GM12872 (cell line): Measurements from ENCODE around the gene DNAJC22.

ENCODE experiments used
- TF ChIP-seq, protein P1 (sequence below): IDR thresholded peaks from 3 replicates; pipeline ENCODE4 v1.5.1; 2011; ENCODE audit warnings: low read depth, mild to moderate bottlenecking, low read length, moderate library complexity; ENCODE audit not compliant: insufficient read depth

Gene DNAJC22

DNA sequence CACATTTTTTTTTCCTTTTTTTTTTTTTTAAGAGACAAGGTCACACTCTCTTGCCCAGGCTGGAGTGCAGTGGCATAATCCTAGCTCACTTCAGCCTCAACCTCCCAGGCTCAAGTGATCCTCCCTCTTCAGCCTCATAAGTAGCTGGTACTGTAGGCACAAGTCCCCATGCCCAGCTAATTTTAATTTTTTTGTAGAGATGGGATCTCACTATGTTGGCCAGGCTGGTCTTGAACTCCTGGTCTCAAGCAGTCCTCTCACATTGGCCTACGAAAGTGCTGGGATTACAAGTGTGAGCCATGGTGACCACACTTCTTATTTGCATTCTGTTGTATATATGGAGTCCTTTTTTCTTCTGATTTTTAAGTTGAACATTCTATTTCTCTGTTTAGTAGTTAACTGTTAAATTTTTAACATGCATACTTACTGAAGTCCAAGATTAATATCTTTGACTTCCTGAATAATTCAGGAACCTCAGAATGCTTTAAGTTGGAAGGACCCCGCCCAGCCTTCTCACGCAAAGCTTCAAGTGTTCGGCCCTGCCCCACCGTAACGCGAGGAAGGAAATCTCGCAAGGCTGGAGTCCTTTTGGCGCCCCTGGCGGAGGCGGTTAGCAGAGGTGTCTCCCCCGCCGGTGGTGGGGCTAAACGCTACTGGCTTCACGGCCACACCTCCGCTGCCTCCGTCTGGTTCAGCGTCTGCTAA lies 42.1 kb downstream of the DNAJC22 start:
- TF ChIP-seq, protein P1, sequence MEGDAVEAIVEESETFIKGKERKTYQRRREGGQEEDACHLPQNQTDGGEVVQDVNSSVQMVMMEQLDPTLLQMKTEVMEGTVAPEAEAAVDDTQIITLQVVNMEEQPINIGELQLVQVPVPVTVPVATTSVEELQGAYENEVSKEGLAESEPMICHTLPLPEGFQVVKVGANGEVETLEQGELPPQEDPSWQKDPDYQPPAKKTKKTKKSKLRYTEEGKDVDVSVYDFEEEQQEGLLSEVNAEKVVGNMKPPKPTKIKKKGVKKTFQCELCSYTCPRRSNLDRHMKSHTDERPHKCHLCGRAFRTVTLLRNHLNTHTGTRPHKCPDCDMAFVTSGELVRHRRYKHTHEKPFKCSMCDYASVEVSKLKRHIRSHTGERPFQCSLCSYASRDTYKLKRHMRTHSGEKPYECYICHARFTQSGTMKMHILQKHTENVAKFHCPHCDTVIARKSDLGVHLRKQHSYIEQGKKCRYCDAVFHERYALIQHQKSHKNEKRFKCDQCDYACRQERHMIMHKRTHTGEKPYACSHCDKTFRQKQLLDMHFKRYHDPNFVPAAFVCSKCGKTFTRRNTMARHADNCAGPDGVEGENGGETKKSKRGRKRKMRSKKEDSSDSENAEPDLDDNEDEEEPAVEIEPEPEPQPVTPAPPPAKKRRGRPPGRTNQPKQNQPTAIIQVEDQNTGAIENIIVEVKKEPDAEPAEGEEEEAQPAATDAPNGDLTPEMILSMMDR, result peak; percentile 59; the same call in 2 of the 3 replicates

DNA sequence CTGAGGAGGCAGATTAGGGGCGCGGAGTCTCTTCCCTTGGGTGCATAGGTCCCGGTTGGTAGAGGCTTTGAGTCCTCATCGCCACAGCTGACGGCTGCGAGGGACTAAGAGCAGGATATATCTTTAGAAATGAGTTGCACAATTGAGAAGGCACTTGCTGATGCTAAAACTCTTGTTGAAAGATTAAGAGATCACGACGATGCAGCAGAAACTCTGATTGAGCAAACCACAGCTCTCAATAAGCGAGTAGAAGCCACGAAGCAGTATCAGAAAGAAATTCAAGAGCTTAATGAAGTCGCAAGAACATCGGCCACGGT lies 42.7 kb downstream of the DNAJC22 start:
- TF ChIP-seq, protein P1, result no peak

DNA sequence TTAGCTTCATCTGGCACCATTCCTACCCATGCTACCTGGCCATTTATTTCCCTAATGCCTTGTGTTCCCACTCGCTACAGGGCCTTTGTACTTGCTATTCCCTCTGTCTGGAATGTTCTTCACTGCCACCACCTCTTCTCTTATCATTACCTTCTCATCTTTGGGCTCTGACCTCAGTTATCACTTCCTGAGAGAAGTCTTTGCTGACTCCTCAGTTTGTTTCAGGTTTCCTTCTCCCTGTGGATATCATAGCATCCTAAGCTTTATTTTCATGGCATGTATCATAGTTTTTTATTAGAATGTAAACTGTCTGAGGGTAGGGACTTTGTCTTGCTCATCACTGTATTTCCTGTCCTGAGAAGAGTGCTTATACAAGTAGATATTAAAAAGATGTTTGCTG lies 50.3 kb downstream of the DNAJC22 start:
- TF ChIP-seq, protein P1, result no peak

DNA sequence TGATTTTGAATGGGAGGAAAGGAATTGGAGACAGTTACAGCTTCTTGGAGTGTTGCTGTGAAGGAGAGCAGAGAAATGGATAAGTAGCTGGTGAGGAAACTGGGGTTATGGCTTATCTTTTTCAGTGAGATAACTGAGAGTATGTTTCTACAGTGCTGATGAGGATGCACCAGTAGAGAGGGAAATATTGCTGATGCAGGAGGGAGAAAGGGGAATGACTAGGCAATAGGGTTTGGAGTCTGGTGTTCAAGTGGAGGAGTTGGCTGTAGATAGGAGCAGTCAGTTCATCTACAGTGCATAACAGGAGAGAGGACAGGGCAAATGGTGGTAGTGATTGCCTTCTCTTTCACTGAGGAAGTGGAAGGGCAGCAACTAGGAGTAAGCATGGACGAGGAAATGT lies 53.6 kb downstream of the DNAJC22 start:
- TF ChIP-seq, protein P1, result no peak
